Measurements from ENCODE around the gene ZDHHC4. TPM values are rescaled to one million over a fixed set of nuclear protein-coding genes. Genes with fewer than 3 reads are reported as not detected.

Gene ZDHHC4
- 28.9 and 33.9 TPM in 2 replicates for total RNA-seq (2014; rRNA removed)
- Bru-seq, nascent RNA = percentile 63 among the genes with signal in this experiment
- BruChase-seq, experiment 1, labeled RNA remaining after a 6-hour chase = percentile 75 among the genes with signal in this experiment
- BruChase-seq, experiment 2, labeled RNA remaining after a 2-hour chase = percentile 62 among the genes with signal in this experiment
- long read RNA-seq, transcript ZDHHC4-201 (8 exons, 1,259 nt) = minor isoform, 11 of 96 reads
- long read RNA-seq, transcript ZDHHC4-205 (8 exons, 1,552 nt) = minor isoform, 13 of 96 reads
- long read RNA-seq, transcript ZDHHC4-203 (9 exons, 1,461 nt) = major isoform, 30 of 96 reads
- long read RNA-seq, partial matches to known transcripts = 6 of 96 reads
- long read RNA-seq, other reads (novel, unspliced or antisense) = 29 of 96 reads

DNA sequence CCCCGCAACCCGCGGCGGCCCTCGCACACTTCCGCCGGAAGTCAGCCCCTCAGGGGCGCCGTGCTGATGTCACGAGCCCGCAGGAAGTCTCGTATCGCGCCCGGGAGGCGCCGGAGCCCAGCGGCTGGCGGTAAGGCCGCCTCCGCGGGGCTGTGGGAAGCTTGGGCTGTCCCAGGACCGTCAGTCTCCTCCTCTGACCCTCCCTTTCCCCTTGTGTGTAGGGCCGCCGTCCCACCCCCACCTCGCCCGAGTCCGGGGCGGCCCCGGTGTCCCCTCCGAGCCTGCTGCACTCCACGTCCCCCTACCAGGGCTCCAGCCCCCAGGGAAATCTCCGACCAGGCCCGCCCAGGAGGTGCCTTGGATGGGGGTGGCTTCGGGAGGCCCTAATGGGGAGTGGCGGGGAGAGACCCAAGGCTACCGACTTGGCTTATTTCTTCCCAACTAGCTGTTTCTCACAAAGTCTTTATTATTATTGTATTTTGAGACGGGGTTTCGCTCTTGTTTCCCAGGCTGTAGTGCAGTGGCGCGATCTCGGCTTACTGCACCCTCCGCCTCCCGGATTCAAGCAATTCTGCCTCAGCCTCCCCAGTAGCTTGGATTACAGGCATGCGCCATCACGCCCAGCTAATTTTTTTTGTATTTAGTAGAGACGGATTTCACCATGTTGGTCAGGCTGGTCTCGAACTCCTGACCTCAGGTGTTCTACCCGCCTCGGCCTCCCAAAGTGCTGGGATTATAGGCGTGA is at the start of gene ZDHHC4:
Gene ZDHHC4, plus strand, starts transcription at position 86 of the 745 bp plus-strand sequence. CDS start 3,108 bp downstream, outside the sequence.
- intact Hi-C loops (cut with micrococcal nuclease) = no loop called here
- no peaks in the 10 kb centered on the region for H4K20me1 ChIP-seq (ENCODE audit: low read length)
- H3K4me3 ChIP-seq (ENCODE audit: low read length) = peak within 1 kb of the TSS; percentile 70
- peak within 1 kb of the TSS; percentile 87 for H2AFZ ChIP-seq (ENCODE audit: low read length)
- H3K9me2 ChIP-seq (replicated peaks; ENCODE audit: low read length) = no peaks in the 10 kb centered on the region
- H3K36me3 ChIP-seq (ENCODE audit: low read depth, low read length) = no peaks in the 10 kb centered on the region
- no peaks in the 10 kb centered on the region for H3F3A ChIP-seq (ENCODE audit: low read length, unreplicated experiment)
- ChIA-PET CTCF (interaction anchor here (1.0 kb wide), 1 partner anchor 13 kb away, joined by 3 read pairs; the partner anchor contains the start of gene INTS15), POLR2A (ENCODE audit: unreplicated experiment) (no interaction called here)
- H3K79me2 ChIP-seq (ENCODE audit: low read length) = no peaks in the 10 kb centered on the region
- H3K4me1 ChIP-seq (ENCODE audit: insufficient read depth, low read length) = no peaks in the 10 kb centered on the region
- no peaks in the 10 kb centered on the region for H3K9me3 ChIP-seq (ENCODE audit: low read length)
- H3K27me3 ChIP-seq (ENCODE audit: low read length) = no peaks in the 10 kb centered on the region
- no peak for TF ChIP-seq EZH2 (IDR thresholded peaks at IDR 0.05; ENCODE audit: low read length, unreplicated experiment)
- TF ChIP-seq, protein P1, sequence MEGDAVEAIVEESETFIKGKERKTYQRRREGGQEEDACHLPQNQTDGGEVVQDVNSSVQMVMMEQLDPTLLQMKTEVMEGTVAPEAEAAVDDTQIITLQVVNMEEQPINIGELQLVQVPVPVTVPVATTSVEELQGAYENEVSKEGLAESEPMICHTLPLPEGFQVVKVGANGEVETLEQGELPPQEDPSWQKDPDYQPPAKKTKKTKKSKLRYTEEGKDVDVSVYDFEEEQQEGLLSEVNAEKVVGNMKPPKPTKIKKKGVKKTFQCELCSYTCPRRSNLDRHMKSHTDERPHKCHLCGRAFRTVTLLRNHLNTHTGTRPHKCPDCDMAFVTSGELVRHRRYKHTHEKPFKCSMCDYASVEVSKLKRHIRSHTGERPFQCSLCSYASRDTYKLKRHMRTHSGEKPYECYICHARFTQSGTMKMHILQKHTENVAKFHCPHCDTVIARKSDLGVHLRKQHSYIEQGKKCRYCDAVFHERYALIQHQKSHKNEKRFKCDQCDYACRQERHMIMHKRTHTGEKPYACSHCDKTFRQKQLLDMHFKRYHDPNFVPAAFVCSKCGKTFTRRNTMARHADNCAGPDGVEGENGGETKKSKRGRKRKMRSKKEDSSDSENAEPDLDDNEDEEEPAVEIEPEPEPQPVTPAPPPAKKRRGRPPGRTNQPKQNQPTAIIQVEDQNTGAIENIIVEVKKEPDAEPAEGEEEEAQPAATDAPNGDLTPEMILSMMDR (conservative IDR thresholded peaks at IDR 0.05; ENCODE audit: low read depth, low read length) = no peak
- TF ChIP-seq EZH2phosphoT487 (IDR thresholded peaks at IDR 0.05; ENCODE audit: borderline replicate concordance, low read length) = no peak
- ATAC-seq (peak; percentile 90), DNase-seq (peak; percentile 73)
- peak within 1 kb of the TSS; percentile 84 for H3K4me2 ChIP-seq (ENCODE audit: low read length)
- H3K9ac ChIP-seq (ENCODE audit: low read length) = peak within 1 kb of the TSS; percentile 85
- H3K27ac ChIP-seq (ENCODE audit: low read length) = peak within 1 kb of the TSS; percentile 33
- TSS peak; percentile 48 for BruUV-seq (replicated peaks)

DNA sequence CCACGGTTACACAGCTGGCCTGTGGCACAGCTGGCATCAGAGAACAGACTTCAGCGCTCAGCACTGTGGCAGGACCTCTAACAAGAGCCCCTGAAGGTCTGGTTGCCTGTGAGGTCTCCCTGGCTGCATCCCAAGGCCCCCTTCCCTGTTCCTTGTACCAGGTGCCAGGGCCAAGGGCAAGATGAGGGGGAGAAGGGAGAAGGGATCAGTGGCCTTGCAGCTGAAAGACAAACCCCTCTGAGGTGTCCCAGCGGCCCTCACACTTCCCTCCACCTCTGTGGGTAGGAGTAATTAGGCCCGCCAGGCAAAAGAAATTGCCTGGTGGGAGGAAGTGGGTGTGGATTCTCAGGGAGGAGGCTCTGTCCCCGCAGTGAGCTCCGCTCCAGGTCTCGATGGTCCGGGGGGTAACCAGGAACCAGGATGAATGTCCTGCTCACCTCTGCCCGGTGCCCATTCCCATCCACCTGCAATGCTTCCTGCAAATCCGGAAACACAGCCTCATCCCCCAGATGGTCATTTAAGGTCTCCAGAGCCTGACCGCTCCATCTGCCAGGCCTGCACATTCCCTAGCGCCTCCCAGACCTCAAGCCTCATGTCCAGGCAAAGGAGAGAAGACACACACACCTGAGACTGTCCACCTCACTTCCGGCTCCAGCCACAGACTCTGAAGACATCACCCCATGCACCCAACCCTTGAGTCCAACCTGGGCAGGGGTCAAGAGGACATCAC is 48.7 kb upstream of the ZDHHC4 start:
- POLR2A ChIA-PET (ENCODE audit: unreplicated experiment) = no interaction called here

More for the DNA sequence above, 48.7 kb upstream of the ZDHHC4 start:
- CTCF ChIA-PET = no interaction called here
- Histone ChIP-seq H3K4me3 (ENCODE audit: low read length) (no peak overlapping the region), H4K20me1 (ENCODE audit: low read length) (no peaks in the 10 kb centered on the region), H3K4me1 (ENCODE audit: insufficient read depth, low read length) (no peaks in the 10 kb centered on the region), H3K4me2 (ENCODE audit: low read length) (no peak overlapping the region), H3F3A (ENCODE audit: low read length, unreplicated experiment) (no peaks in the 10 kb centered on the region), H3K27ac (ENCODE audit: low read length) (no peak overlapping the region), H3K9ac (ENCODE audit: low read length) (no peak overlapping the region), H3K79me2 (ENCODE audit: low read length) (no peaks in the 10 kb centered on the region), H3K36me3 (ENCODE audit: low read depth, low read length) (no peaks in the 10 kb centered on the region), H3K27me3 (ENCODE audit: low read length) (peaks cover 4% of the 10 kb centered on the region; the same call in 1 of the 2 replicates), H3K9me2 (replicated peaks; ENCODE audit: low read length) (no peaks in the 10 kb centered on the region), H3K9me3 (ENCODE audit: low read length) (no peaks in the 10 kb centered on the region), H2AFZ (ENCODE audit: low read length) (no peak overlapping the region)
- DNase-seq = no peak
- no peak for ATAC-seq
- no TSS peak for BruUV-seq (replicated peaks)
- TF ChIP-seq EZH2 (IDR thresholded peaks at IDR 0.05; ENCODE audit: low read length, unreplicated experiment) = no peak
- TF ChIP-seq, protein P1 (conservative IDR thresholded peaks at IDR 0.05; ENCODE audit: low read depth, low read length) = no peak
- no peak for TF ChIP-seq EZH2phosphoT487 (IDR thresholded peaks at IDR 0.05; ENCODE audit: borderline replicate concordance, low read length)
- intact Hi-C loops (cut with micrococcal nuclease) = no loop called here
